Stimulated activated CD8-positive, alpha-beta memory T cell treated with anti-CD3 and anti-CD28 coated beads, Interleukin-4, amount 100 ng/mL, for 24 hours (primary cell): ENCODE measurements around the gene ADIPOR1.
"Not testable (repeated sequence)": the region's sequence is repeated elsewhere in the genome, so short reads cannot be mapped to it uniquely, and the experiment has no call there.

Experiments
- DNase-seq: peaks from one replicate; pipeline ENCODE4 v3.0.0-alpha.2; 2020; ENCODE audit warnings: low read depth

Gene ADIPOR1

GRCh38 chr1:202957733-202958543 lies at the start of gene ADIPOR1:
TSS of gene ADIPOR1 (minus strand) at chr1:202958312. CDS start at chr1:202951070, 7,242 bp downstream.
- peak; percentile 89 for DNase-seq

GRCh38 chr1:203006948-203007871 lies 49.1 kb upstream of the ADIPOR1 start, which contains the start of gene TMEM183A:
TSS of gene TMEM183A (plus strand) at chr1:203007374. CDS start at chr1:203007466, 92 bp downstream.
- peak; percentile 92 for DNase-seq

DNA sequence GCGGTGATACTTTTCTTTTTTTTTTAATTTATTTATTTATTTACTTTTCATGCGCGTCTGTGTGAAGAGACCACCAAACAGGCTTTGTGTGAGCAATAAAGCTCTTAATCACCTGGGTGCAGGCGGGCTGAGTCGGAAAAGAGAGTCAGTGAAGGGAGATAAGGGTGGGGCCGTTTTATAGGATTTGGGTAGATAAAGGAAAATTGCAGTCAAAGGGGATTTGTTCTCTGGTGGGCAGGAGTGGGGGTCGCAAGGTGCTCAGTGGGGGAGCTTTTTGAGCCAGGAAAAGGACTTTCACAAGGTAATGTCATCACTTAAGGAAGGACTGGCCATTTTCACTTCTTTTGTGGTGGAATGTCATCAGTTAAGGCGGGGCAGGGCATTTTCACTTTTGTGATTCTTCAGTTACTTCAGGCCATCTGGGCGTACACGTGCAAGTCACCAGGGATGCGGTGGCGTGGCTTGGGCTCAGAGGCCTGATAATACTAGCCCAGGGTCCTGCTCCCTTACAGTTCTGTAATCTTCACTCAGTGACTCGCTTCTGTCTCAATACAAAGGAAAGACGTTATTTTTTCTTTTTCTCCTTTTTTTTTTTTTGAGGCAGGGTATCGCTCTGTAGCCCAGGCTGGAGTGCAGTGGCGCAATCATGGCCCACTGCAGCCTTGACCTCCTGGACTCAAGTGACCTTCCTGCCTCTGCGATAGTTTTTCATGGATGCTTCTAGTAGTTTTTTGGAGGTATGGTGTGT lies 47.5 kb upstream of the ADIPOR1 start:
- not testable (repeated sequence) for DNase-seq

DNA sequence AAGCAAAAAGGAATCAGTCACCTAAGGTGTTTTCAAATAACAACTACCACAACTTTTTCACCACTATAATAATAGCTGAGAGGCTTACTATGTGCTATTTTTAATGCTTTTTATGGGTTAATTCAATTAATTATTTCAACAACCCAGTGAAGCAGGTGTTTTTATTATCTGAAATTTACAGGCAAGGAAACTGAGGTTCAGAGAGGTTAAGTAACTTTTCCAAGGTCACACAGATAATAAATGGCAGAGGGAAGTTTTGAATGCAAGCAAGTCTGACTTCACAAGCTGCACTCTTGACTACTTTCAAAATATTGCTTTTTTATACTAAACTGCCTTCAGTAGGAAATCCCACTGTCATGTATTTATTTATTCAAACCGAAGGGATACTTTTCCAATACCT lies 44.8 kb upstream of the ADIPOR1 start:
- no peak for DNase-seq

- no peak for DNase-seq
Measured at GRCh38 chr1:203001986-203002385, 43.9 kb upstream of the ADIPOR1 start.

- DNase-seq: no peak
Measured at GRCh38 chr1:203000217-203000944, 42.3 kb upstream of the ADIPOR1 start.

DNA sequence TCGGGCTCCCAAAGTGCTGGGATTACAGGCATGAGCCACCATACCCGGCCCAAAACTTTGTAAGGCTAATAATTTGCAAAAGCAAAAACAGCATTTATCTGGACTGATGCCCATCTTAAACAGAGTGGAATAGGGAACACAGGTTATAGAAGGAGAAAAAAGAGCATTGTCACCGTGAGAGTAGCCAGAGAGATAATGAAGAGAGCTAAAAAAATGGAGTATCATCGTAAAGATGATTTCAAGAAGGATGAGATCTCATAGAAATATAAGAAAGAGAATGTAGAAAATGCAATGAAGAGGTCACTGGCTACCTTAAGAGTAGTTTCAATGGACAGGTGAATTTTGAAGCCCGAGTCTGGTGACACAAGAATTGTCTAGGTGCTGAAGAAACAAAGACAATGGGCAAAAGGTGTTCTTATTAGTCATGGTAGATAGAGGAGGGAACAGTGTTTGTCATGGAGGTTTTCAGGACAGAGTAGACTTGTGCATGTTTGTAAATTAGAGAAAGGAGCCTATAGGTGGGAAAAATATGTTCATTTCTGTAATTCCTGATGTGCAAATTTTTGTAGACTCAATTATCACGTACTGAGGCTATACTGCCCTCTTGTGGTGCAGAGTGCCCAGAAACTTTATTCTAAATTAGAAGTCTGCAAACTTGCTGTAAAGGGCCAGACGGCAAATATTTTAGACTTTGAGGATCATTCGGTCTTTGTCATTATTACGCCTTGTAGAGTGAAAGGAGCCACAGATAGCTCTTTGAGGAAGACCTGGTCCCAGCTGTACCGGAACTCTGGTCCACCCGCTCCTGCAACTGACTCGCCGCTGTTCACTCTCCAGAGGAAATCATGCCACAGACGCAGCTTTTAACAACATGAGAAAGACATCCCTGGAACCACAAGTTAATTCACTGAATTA lies 41.0 kb upstream of the ADIPOR1 start:
- peak; percentile 33 for DNase-seq

- DNase-seq: no peak
Measured at GRCh38 chr1:202994756-202995155, 36.6 kb upstream of the ADIPOR1 start.

GRCh38 chr1:202991112-202991511 lies 33.0 kb upstream of the ADIPOR1 start:
- DNase-seq: no peak

- no peak for DNase-seq
Measured at GRCh38 chr1:202989879-202990278, 31.8 kb upstream of the ADIPOR1 start.

- DNase-seq: no peak
Measured at GRCh38 chr1:202987922-202988583, 29.9 kb upstream of the ADIPOR1 start.

DNA sequence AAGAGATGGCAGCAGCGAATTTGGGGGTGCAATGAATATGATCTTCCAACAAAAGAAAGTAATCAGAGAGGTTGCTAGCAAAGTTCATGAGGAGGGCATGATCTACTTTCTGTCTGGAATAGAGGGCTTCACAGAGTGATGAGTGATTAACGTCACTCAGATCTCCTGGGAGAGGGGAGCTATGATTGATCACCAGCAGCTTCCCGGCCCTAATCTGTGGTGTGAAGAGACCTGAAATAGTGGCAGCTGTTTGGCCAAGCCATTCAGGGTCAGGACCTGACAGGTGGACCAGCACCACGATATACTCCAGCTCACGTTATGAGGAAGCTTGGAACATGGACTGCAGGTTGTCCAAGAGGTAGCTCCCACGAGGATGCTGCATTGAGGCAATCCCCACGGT lies 29.1 kb upstream of the ADIPOR1 start:
- no peak for DNase-seq

GRCh38 chr1:202986120-202986519 lies 28.0 kb upstream of the ADIPOR1 start:
- DNase-seq: not testable (repeated sequence)

DNA sequence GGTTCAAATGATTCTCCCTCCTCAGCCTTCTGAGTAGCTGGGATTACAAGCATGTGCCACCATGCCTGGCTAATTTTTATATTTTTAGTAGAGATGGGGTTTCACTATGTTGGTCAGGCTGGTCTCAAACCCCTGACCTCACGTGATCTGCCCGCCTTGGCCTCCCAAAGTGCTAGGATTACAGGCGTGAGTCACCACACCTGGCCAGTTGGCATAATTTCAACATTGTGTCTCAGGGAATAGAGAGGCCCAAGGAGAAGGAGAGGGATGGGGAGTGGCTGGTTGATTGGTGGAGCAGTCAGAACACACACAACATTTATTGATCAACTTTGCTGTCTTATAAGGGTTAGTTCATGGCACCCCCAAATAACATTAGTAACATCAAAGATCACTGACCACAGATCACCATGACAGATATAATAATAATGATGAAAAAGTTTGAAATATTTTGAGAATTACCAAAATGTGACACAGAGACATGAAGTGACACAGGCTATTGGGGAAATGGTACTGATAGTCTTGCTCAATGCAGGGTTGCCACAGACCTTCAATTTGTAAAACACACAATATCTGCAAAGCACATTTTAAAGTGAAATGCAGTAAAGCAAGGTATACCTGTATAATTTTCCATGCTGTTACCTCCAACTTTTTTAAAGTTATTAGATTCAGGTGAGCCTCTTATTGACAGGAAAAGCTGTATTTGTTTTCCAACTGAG lies 24.8 kb upstream of the ADIPOR1 start:
- DNase-seq: no peak

DNA sequence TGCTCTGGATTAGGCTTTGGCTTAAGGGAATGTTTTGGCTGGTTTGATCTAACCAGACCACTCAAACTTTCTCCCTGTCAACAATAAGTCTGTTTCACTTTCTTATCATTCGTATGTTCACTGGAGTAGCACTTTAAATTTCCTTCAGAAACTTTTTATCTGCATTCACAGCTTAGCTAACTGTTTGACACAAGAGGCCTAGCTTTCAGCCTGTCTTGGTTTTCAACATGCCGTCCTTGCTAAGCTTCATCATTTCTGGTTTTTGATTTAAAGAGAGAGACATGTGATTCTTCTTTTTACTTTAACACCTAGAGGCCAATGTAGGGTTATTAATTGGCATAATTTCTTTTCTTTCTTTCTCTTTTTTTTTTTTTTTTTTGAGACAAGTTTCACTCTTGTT lies 23.8 kb upstream of the ADIPOR1 start:
- DNase-seq: no peak

DNA sequence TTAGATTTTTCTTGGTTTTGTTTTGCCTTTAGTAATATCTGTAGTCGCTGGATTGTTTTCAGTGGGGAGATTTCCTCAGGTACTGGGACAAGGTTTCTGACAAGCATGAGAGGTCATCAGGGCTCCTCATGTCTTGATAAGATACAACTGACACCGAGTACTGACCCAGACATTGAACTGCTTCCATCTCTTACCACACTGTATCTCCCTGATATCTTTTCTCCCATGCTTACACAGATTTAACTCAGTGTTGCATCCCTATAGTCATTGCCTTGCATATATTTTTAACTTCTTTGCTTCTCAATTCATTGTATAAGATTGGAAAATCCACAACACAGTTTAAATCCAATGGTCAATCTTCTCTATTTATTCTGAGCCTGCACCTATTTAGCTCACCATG lies 21.3 kb upstream of the ADIPOR1 start:
- DNase-seq: no peak

DNA sequence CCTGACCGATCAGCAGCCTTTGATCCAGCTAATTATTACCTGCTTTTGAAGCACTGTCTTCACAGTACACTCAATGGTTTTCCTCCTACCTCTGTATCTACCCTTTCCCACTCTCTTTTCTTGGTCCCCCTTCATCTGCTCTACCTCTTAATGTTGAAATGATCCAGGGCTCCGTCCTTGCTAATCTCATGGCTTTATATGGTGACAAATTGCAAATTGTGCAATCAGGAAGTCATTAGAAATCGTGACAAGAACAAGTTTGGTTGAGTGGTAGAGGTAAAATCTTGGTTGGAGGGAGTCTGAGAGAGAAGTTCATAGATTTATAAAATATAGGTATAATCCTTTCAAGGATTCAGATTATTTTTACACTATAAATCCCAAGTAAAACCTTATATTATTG lies 18.5 kb upstream of the ADIPOR1 start:
- no peak for DNase-seq

DNA sequence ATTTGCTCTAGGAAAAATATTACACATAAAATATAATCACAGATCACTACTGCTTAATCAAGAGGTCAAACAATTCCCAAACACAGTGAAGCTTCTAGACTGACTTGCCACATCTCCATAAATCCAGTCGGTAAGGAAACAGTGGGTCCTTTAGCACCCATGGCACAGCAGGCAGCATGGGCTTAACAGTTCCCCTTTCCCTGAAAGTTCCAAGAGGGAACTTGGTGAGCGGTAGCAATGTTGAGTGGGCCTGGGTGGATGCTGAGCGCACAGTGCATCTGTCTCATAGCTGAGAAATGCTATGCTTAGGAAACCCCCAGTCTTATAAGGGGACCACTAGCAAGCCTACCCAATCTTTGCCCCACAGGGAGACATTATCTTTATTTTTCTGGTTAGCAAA lies 16.7 kb upstream of the ADIPOR1 start:
- DNase-seq: no peak

- DNase-seq: no peak
Measured at GRCh38 chr1:202972046-202972445, 13.9 kb upstream of the ADIPOR1 start.
